GM18526 (cell line): ENCODE data around the gene NECAB3.

ENCODE experiments used
- POLR2A ChIP-seq: IDR thresholded peaks from 3 replicates; pipeline ENCODE4 v1.6.1; 2011; ENCODE audit not compliant: insufficient read length; ENCODE audit errors: extremely low read depth

The NECAB3 gene

DNA sequence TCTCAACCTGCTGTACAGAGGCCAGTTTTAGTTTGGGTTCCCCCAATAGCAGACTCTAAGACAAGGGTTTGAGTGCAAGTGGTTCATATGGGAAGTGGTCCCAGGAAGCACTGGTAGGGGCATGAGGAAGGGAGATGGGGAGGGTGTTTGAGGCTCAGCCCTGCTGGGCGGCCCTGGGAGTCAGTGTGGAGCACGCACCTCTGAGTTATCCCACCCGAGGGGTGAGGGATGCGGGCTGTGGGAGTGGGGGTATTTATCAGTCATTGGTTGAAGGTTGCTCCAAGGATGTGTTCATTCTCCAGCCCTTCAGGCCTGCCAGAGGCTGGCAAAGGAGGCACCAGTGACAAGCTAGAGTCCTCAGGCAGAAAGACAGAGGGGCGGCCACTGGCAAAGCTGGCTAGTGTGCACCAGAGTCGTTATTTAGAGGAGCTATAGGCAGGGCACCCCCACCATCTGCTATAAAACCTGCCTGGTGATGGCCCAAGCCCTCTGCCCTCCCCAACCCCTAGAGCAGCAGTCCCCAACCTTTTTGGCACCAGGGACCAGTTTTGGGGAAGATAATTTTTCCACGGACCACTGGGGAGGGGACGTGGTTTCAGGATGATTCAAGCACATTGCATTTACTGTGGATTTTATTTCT lies 29.4 kb upstream of the NECAB3 start:
- TF ChIP-seq POLR2A, result no peak

DNA sequence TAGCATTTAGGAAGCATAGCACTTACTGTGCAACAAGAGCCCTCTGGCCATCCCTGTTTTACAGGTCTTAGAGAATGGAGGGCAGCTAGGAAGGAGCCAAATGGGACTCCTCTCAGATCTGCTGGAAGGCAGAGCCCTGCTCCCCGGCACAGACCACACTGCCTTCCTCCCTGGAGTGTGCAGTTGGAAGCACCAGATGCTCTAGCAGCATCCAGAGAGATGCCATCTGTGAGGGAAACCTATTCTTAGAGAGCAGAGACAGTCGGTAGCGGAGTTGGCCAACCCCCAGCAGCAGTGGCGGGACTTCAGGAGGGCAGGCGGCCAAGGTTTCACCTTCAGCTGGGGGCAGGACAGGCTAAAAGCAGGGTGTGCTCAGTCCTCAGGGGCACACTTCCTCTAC lies 28.6 kb upstream of the NECAB3 start:
- no peak for TF ChIP-seq POLR2A

- no peak for TF ChIP-seq POLR2A
Measured at GRCh38 chr20:33701629-33702450, 27.6 kb upstream of the NECAB3 start.

DNA sequence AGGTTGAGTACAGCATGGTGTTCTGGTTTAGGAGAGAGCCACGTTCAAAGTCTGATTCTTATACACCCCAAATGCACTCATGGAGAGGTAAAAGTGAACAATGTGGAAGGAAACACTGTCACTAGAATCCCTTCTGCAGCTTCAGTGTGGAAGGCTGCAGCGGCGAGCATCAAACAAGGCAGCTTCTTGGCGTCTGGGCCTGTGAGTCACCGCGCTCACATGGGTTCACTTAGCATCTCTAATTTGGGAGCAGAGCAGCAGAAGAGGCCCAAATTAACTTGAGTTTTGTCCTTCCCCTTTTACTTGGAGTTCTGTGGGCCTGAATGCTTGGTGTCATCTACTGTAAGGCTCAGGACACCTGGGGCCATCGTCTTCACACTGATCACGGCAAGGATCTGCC lies 22.9 kb upstream of the NECAB3 start:
- no peak for TF ChIP-seq POLR2A

DNA sequence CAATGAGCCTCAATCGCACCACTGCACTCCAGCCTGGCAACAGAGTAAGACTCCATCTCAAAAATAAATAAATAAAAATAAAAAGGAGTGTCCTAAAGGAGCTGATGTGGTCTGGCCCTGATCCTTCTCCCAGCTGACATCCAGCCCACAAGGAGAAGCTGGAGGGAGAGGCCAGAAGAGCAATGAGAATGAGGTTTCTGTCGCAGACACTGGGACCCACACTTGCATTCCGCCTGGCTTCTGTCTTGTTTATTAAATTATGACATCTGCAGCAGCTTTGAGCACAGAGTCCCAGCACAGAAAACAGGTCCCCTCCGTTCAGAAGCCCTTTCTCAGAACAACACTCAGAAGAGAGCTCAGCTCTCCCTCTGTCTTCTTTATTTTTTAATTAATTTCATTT lies 22.2 kb upstream of the NECAB3 start:
- no peak for TF ChIP-seq POLR2A

DNA sequence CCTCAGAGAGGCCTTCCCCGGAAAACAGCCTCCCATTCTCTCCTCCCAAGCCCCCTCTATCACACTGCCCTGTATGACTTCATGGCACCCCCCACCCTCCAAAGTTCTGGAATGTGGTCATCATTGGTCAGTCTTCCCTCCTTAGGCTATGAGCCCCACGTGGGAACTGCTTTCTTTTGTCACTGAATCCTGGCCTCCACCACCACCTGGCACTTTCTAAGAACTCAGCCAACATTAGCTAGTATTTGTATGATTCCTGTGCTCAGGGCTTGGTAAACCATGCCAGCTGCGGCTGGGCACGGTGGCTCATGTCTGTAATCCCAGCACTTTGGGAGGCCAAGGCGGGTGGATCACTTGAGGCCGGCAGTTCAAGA lies 20.4 kb upstream of the NECAB3 start:
- TF ChIP-seq POLR2A, result no peak

- no peak for TF ChIP-seq POLR2A
Measured at GRCh38 chr20:33693741-33694638, 19.8 kb upstream of the NECAB3 start.

DNA sequence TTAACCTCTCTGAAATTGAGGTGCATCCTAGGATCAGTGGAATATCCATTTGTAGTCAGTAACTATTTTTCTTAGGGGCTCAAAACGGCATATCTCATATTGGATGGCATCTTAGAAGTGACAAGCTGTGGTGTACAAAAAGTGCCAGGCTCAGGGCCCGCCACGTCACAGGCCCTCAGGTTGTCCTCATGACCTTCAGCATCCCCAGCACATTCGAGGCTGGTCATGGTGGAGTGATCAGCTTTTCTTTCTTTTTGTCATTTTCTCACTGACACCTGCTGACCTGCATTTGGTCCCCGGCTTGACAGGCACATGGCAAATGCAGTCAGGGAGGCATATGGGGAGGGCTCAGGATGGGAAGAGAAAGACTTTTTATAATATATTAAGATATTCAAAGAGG lies 19.1 kb upstream of the NECAB3 start:
- no peak for TF ChIP-seq POLR2A

DNA sequence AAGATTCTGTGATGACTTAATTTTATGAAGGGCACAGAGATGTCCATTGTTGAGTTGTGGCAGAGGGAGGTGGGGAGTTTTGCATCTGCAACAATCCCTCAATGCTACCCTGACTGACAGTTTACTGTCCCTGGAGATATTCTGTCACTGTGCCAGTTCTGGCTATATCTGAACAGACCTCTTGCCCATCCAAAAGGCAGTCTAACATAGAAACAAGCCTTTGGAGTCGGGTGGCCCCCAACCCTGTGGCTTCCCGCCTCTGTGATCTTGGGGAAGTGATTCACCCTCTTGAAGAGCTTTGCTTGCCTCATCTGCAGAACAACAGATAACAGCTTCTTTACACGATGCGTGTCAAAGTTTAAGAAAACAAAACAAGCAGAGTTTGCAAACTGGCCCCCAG lies 15.7 kb upstream of the NECAB3 start:
- TF ChIP-seq POLR2A, result no peak

DNA sequence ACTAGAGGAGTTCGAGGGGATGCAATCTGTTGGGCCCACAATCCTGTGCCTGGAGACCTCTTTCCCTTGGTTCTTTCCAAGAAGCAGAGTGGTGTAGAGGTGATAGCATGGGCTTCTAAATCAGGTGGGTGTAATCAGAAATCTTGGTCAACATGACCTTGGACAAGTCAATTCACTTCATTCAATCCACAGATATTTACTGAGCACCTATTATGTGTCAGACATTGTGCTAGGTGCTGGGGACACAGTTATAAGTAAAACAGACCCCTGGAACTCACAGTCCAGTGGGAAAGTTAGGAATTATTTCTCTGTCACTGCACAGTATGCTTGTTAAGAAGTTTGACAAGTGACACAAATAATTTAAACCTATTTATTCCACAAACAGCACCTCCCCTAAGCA lies 15.3 kb upstream of the NECAB3 start:
- no peak for TF ChIP-seq POLR2A

- TF ChIP-seq POLR2A, result no peak
Measured at GRCh38 chr20:33688938-33689424, 14.8 kb upstream of the NECAB3 start.

GRCh38 chr20:33687993-33688937 lies 14.0 kb upstream of the NECAB3 start:
- TF ChIP-seq POLR2A, result no peak

DNA sequence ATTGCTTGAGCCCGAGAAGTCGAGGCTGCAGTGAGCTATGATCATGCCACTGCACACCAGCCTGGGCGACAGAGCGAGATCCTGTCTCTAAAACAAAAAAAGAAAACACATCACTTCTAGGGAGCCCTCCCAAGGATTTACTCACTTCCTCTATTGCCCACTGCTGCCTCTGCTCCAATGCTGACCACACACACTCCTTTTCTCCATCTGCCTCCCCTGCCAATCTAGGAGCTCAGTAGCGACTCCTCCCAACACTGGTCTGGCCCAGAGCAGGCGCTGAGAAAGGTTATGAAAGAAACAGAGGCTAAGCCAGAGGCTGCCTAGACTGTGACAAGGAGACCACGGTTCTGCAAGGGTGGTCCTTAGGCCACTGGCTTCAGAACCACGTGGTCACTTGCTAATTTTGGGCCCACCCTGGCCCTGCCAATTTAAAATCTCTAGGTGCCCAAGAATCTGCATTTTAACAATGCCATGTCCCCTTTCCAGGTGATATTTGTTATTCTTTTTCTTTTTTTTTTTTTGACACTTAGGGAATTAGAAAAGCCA lies 13.2 kb upstream of the NECAB3 start:
- TF ChIP-seq POLR2A, result no peak

DNA sequence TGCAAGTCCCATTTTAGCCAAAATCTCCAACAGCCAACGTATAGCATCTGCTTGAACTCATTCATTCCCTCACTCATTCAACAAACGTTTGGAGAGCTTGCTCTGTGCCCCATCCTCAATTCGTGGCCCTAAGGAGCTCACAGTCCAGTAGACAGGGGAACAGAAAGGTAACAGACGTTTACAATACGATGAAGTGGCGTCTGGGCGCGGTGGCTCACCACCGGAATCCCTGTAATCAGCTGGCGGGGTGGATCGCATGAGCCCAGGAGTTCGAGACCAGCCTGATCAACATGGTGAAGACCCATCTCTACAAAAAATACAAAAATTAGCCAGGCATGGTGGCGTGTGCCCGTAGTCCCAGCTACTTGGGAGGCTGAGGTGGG lies 12.7 kb upstream of the NECAB3 start:
- no peak for TF ChIP-seq POLR2A
